Esophagus muscularis mucosa (tissue), 3 donors: ENCODE measurements around the gene SLC39A1.

Source experiments
- POLR2A ChIP-seq: fragments of 450-650 bp; IDR thresholded peaks from one replicate; pipeline ENCODE4 v1.6.1; 2017; ENCODE audit warnings: antibody characterized with exemption, moderate library complexity, mild to moderate bottlenecking, low read depth
- POLR2AphosphoS5 ChIP-seq, 2 donors: sonication (generic); formaldehyde crosslinking; IDR thresholded peaks; one replicate each; pipeline ENCODE4 v1.6.1; 2017; ENCODE audit warnings: antibody characterized with exemption in 2 of 2
- TF ChIP-seq, protein P1 (sequence below), 3 experiments: fragments of 200-600 bp in 2 of 3; fragments of 450-650 bp in 1 of 3; sonication (generic) in 2 of 3; IDR thresholded peaks; one replicate each; pipeline ENCODE4 v1.5.1; 2017 to 2019; ENCODE audit warnings: antibody characterized with exemption in 3 of 3, mild to moderate bottlenecking in 2 of 3, moderate library complexity in 1 of 3

DNA sequence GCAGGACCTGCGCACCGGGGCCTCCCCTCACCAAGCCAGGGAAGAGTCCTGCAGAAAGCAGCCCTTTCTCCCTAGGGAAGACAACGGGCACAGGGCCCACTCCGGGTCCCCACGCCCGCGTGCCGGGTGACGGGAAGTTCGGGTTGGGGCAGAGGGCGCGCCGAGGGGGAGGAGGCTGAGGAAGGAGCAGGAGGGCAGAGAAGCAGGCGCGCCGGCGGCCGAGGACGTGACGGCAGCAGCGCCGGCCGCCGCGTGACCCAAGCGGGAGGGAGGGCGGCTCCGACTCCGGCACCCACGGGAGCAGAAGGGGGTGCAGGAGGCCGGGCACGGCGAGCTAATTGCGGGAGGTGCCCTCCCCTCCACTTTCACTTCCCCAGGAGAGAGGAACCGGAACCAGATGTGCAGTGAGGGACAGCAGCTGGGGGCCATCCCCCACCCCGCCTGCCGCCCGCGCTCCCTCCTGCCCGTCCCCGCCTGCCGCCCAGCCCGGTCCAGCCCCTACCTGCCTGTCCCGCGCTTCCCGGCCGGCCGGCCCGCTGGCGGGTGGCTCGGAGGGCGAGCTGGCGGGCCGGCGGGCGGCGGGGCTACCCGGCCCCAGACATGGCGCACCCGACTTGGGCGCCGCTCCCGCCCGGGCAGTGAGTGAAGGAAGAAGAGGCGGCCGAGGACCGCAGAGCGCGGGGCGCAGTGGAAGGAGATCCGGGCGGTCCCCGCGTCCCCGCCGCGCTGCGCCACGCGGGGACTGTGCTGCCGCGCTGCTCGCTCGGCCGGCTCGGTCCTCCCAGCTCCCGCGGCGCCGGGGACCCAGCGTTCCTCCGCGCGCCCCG is 17.3 kb downstream of the SLC39A1 start:
- TF ChIP-seq, protein P1, sequence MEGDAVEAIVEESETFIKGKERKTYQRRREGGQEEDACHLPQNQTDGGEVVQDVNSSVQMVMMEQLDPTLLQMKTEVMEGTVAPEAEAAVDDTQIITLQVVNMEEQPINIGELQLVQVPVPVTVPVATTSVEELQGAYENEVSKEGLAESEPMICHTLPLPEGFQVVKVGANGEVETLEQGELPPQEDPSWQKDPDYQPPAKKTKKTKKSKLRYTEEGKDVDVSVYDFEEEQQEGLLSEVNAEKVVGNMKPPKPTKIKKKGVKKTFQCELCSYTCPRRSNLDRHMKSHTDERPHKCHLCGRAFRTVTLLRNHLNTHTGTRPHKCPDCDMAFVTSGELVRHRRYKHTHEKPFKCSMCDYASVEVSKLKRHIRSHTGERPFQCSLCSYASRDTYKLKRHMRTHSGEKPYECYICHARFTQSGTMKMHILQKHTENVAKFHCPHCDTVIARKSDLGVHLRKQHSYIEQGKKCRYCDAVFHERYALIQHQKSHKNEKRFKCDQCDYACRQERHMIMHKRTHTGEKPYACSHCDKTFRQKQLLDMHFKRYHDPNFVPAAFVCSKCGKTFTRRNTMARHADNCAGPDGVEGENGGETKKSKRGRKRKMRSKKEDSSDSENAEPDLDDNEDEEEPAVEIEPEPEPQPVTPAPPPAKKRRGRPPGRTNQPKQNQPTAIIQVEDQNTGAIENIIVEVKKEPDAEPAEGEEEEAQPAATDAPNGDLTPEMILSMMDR (IDR thresholded peaks at IDR 0.05) = no peak
- TF ChIP-seq POLR2A (peak; percentile 30), POLR2AphosphoS5 (IDR thresholded peaks at IDR 0.05) (peak; percentile 87 to 91)
